Endothelial cell of umbilical vein (primary cell): ENCODE results near the gene RNF121.

Experiments used
- CTCF ChIP-seq, 2 donors: IDR thresholded peaks; 1 replicate in 1 of 2; 2 replicates in 1 of 2; pipeline ENCODE4 v1.5.1; 2011; ENCODE audit warnings: low read length in 2 of 2, mild to moderate bottlenecking in 2 of 2, moderate library complexity in 2 of 2, control low read depth in 1 of 2, inconsistent platforms in 1 of 2, low read depth in 1 of 2; ENCODE audit not compliant: insufficient read depth in 1 of 2; ENCODE audit errors: extremely low read depth in 1 of 2
- POLR2A ChIP-seq: IDR thresholded peaks from 2 replicates; pipeline ENCODE4 v1.6.1; 2012; ENCODE audit warnings: low read depth, mild to moderate bottlenecking, control low read depth, low read length
- POLR2AphosphoS5 ChIP-seq: IDR thresholded peaks from 2 replicates; pipeline ENCODE4 v1.6.1; 2012; ENCODE audit warnings: low read depth, mild to moderate bottlenecking, control low read depth, low read length, moderate library complexity; ENCODE audit not compliant: insufficient read depth

- TF ChIP-seq CTCF (IDR thresholded peaks at IDR 0.05; ENCODE audit: extremely low read depth in 1 of 2, insufficient read depth in 1 of 2, low read depth in 1 of 2, low read length in 2 of 2) = no peak
- TF ChIP-seq POLR2AphosphoS5 = no peak
- TF ChIP-seq POLR2A = no peak
Observed at GRCh38 chr11:72018171-72018570, 89.3 kb downstream of the RNF121 start.
